Measurements from ENCODE around the gene BLNK.
"Not testable (repeated sequence)": the region's sequence is repeated elsewhere in the genome, so short reads cannot be mapped to it uniquely, and the experiment has no call there.

BLNK gene

GRCh38 chr10:96313344-96313743 is 42.0 kb upstream of the BLNK start:
- no peak for TF ChIP-seq EZH2phosphoT487 (IDR thresholded peaks at IDR 0.05; ENCODE audit: low read depth)
- TF ChIP-seq CTCF (IDR thresholded peaks at IDR 0.05; ENCODE audit: low read depth, low read length) = no peak
- H3K36me3 ChIP-seq (replicated peaks; ENCODE audit: low read depth, low read length) = no peaks in the 10 kb centered on the region
- H3K27me3 ChIP-seq (ENCODE audit: low read depth, low read length) = peaks cover 5% of the 10 kb centered on the region; the same call in 1 of the 2 replicates
- no peaks in the 10 kb centered on the region for H4K20me1 ChIP-seq (ENCODE audit: insufficient read depth, low read length)
- no peaks in the 10 kb centered on the region for H3K4me1 ChIP-seq (ENCODE audit: low read length)
- H3K9ac ChIP-seq (ENCODE audit: low read length) = no peak overlapping the region
- no peak overlapping the region for H3K27ac ChIP-seq (ENCODE audit: low read length)
- H3K79me2 ChIP-seq (ENCODE audit: low read length) = no peaks in the 10 kb centered on the region
- H3K4me2 ChIP-seq (ENCODE audit: low read length) = no peak overlapping the region
- no peak overlapping the region for H2AFZ ChIP-seq (ENCODE audit: low read depth, low read length)
- H3K4me3 ChIP-seq (ENCODE audit: low read length) = no peak overlapping the region
- no peaks in the 10 kb centered on the region for H3K9me3 ChIP-seq (ENCODE audit: insufficient read depth, low read length)

- no peak overlapping the region for H3K4me2 ChIP-seq (ENCODE audit: low read length)
- H3K27ac ChIP-seq (ENCODE audit: low read length) = no peak overlapping the region
- no peaks in the 10 kb centered on the region for H4K20me1 ChIP-seq (ENCODE audit: insufficient read depth, low read length)
- H3K27me3 ChIP-seq (ENCODE audit: low read depth, low read length) = peaks cover 5% of the 10 kb centered on the region; the same call in 1 of the 2 replicates
- no peak overlapping the region for H3K9ac ChIP-seq (ENCODE audit: low read length)
- H3K4me3 ChIP-seq (ENCODE audit: low read length) = no peak overlapping the region
- peaks cover 8% of the 10 kb centered on the region for H3K4me1 ChIP-seq (ENCODE audit: low read length)
- no peaks in the 10 kb centered on the region for H3K79me2 ChIP-seq (ENCODE audit: low read length)
- no peaks in the 10 kb centered on the region for H3K36me3 ChIP-seq (replicated peaks; ENCODE audit: low read depth, low read length)
- H3K9me3 ChIP-seq (ENCODE audit: insufficient read depth, low read length) = no peaks in the 10 kb centered on the region
- TF ChIP-seq EZH2phosphoT487 (IDR thresholded peaks at IDR 0.05; ENCODE audit: low read depth) = no peak
- TF ChIP-seq CTCF (IDR thresholded peaks at IDR 0.05; ENCODE audit: low read depth, low read length) = no peak
- no peak overlapping the region for H2AFZ ChIP-seq (ENCODE audit: low read depth, low read length)
Measured at GRCh38 chr10:96311180-96311715, 39.9 kb upstream of the BLNK start.

- Histone ChIP-seq H3K9ac (ENCODE audit: low read length) (no peak overlapping the region), H4K20me1 (ENCODE audit: insufficient read depth, low read length) (no peaks in the 10 kb centered on the region), H3K27ac (ENCODE audit: low read length) (no peak overlapping the region), H3K4me3 (ENCODE audit: low read length) (no peak overlapping the region), H3K36me3 (replicated peaks; ENCODE audit: low read depth, low read length) (no peaks in the 10 kb centered on the region), H2AFZ (ENCODE audit: low read depth, low read length) (no peak overlapping the region), H3K27me3 (ENCODE audit: low read depth, low read length) (peaks cover 5% of the 10 kb centered on the region; the same call in 1 of the 2 replicates), H3K79me2 (ENCODE audit: low read length) (no peaks in the 10 kb centered on the region), H3K9me3 (ENCODE audit: insufficient read depth, low read length) (no peaks in the 10 kb centered on the region), H3K4me1 (ENCODE audit: low read length) (peaks cover 9% of the 10 kb centered on the region), H3K4me2 (ENCODE audit: low read length) (no peak overlapping the region)
- TF ChIP-seq EZH2phosphoT487 (IDR thresholded peaks at IDR 0.05; ENCODE audit: low read depth) = no peak
- TF ChIP-seq CTCF (IDR thresholded peaks at IDR 0.05; ENCODE audit: low read depth, low read length) = no peak
Measured at GRCh38 chr10:96310321-96310669, 38.9 kb upstream of the BLNK start.

GRCh38 chr10:96309628-96310320 is 38.4 kb upstream of the BLNK start:
- H3K27ac ChIP-seq (ENCODE audit: low read length) = no peak overlapping the region

GRCh38 chr10:96308854-96309253 is 37.5 kb upstream of the BLNK start:
- not testable (repeated sequence) for H3K9me3 ChIP-seq (ENCODE audit: insufficient read depth, low read length); H3K9ac ChIP-seq (ENCODE audit: low read length); H3K27me3 ChIP-seq (ENCODE audit: low read depth, low read length); H3K4me3 ChIP-seq (ENCODE audit: low read length); H3K36me3 ChIP-seq (replicated peaks; ENCODE audit: low read depth, low read length); H3K27ac ChIP-seq (ENCODE audit: low read length); H3K4me2 ChIP-seq (ENCODE audit: low read length); H3K4me1 ChIP-seq (ENCODE audit: low read length); H4K20me1 ChIP-seq (ENCODE audit: insufficient read depth, low read length); H2AFZ ChIP-seq (ENCODE audit: low read depth, low read length); H3K79me2 ChIP-seq (ENCODE audit: low read length)

More at GRCh38 chr10:96309628-96310320, 38.4 kb upstream of the BLNK start:
- no peak overlapping the region for H3K4me3 ChIP-seq (ENCODE audit: low read length)
- H3K4me1 ChIP-seq (ENCODE audit: low read length) = peaks cover 9% of the 10 kb centered on the region
- H3K79me2 ChIP-seq (ENCODE audit: low read length) = no peaks in the 10 kb centered on the region
- no peaks in the 10 kb centered on the region for H4K20me1 ChIP-seq (ENCODE audit: insufficient read depth, low read length)
- H3K27me3 ChIP-seq (ENCODE audit: low read depth, low read length) = peaks cover 5% of the 10 kb centered on the region; the same call in 1 of the 2 replicates
- no peak overlapping the region for H3K9ac ChIP-seq (ENCODE audit: low read length)
- H2AFZ ChIP-seq (ENCODE audit: low read depth, low read length) = no peak overlapping the region
- no peaks in the 10 kb centered on the region for H3K9me3 ChIP-seq (ENCODE audit: insufficient read depth, low read length)
- no peak overlapping the region for H3K4me2 ChIP-seq (ENCODE audit: low read length)
- no peaks in the 10 kb centered on the region for H3K36me3 ChIP-seq (replicated peaks; ENCODE audit: low read depth, low read length)
- TF ChIP-seq CTCF (IDR thresholded peaks at IDR 0.05; ENCODE audit: low read depth, low read length) (no peak), EZH2phosphoT487 (IDR thresholded peaks at IDR 0.05; ENCODE audit: low read depth) (no peak)
